Neutrophil (primary cell): Measurements from ENCODE around the gene RNF14.

Experiments used
- H3K27ac ChIP-seq: fragments of 200-600 bp; sonication (generic); 2 replicates; pipeline ENCODE4 v1.5.1; 2016; ENCODE audit warnings: mild to moderate bottlenecking, moderate library complexity
- H3K27me3 ChIP-seq: fragments of 200-600 bp; sonication (generic); 2 replicates; pipeline ENCODE4 v1.6.0; 2016; ENCODE audit warnings: mild to moderate bottlenecking
- H3K36me3 ChIP-seq: fragments of 200-600 bp; sonication (generic); 2 replicates; pipeline ENCODE4 v1.5.1; 2017
- H3K4me1 ChIP-seq, 2 experiments: fragments of 200-600 bp in 1 of 2; sonication (generic) in 1 of 2; 1 replicate in 1 of 2; 2 replicates in 1 of 2; pipeline versions ENCODE4 v1.5.1 to v1.6.1; 2013 to 2016; ENCODE audit warnings: low read depth in 1 of 2, low read length in 1 of 2, mild to moderate bottlenecking in 1 of 2, moderate library complexity in 1 of 2; ENCODE audit not compliant: control insufficient read depth in 1 of 2, insufficient read depth in 1 of 2
- H3K4me3 ChIP-seq, 2 experiments: fragments of 200-600 bp in 1 of 2; sonication (generic) in 1 of 2; 1 replicate in 1 of 2; 2 replicates in 1 of 2; pipeline ENCODE4 v1.5.1; 2013 to 2016; ENCODE audit warnings: low read depth in 1 of 2, low read length in 1 of 2, mild to moderate bottlenecking in 1 of 2, moderate library complexity in 1 of 2
- H3K9me3 ChIP-seq: fragments of 200-600 bp; sonication (generic); 2 replicates; pipeline ENCODE4 v1.5.1; 2016
- TF ChIP-seq, protein P1 (sequence below): fragments of 200-600 bp; sonication (generic); IDR thresholded peaks from 2 replicates; pipeline ENCODE4 v1.5.1; 2016; ENCODE audit warnings: antibody characterized with exemption

The RNF14 gene

GRCh38 chr5:142038735-142039134 is 69.8 kb downstream of the RNF14 start:
- Histone ChIP-seq H3K9me3 (no peaks in the 10 kb centered on the region), H3K27me3 (no peaks in the 10 kb centered on the region), H3K4me3 (no peak overlapping the region), H3K36me3 (no peaks in the 10 kb centered on the region), H3K4me1 (no peaks in the 10 kb centered on the region), H3K27ac (no peak overlapping the region)
- TF ChIP-seq, protein P1, sequence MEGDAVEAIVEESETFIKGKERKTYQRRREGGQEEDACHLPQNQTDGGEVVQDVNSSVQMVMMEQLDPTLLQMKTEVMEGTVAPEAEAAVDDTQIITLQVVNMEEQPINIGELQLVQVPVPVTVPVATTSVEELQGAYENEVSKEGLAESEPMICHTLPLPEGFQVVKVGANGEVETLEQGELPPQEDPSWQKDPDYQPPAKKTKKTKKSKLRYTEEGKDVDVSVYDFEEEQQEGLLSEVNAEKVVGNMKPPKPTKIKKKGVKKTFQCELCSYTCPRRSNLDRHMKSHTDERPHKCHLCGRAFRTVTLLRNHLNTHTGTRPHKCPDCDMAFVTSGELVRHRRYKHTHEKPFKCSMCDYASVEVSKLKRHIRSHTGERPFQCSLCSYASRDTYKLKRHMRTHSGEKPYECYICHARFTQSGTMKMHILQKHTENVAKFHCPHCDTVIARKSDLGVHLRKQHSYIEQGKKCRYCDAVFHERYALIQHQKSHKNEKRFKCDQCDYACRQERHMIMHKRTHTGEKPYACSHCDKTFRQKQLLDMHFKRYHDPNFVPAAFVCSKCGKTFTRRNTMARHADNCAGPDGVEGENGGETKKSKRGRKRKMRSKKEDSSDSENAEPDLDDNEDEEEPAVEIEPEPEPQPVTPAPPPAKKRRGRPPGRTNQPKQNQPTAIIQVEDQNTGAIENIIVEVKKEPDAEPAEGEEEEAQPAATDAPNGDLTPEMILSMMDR: no peak
